IPS-11a (cell line): ENCODE results near the gene TUBG1.
"Not testable (repeated sequence)": the region's sequence is repeated elsewhere in the genome, so short reads cannot be mapped to it uniquely, and the experiment has no call there.

Experiments used
- H3K4me3 ChIP-seq: one replicate; pipeline ENCODE4 v1.5.1; 2013; ENCODE audit warnings: low read depth, low read length, control low read depth

TUBG1 gene

GRCh38 chr17:42621987-42622386, 12.5 kb downstream of the TUBG1 start:
- H3K4me3 ChIP-seq = not testable (repeated sequence)

GRCh38 chr17:42623271-42623670, 13.8 kb downstream of the TUBG1 start:
- H3K4me3 ChIP-seq = no peak overlapping the region

- no peak overlapping the region for H3K4me3 ChIP-seq
Measured at GRCh38 chr17:42623732-42624596, 14.5 kb downstream of the TUBG1 start.

- H3K4me3 ChIP-seq = not testable (repeated sequence)
Measured at GRCh38 chr17:42627032-42627764, 17.7 kb downstream of the TUBG1 start.

GRCh38 chr17:42629411-42630009, 20.0 kb downstream of the TUBG1 start:
- H3K4me3 ChIP-seq = no peak overlapping the region

- no peak overlapping the region for H3K4me3 ChIP-seq
Measured at GRCh38 chr17:42632949-42633444, 23.5 kb downstream of the TUBG1 start.

GRCh38 chr17:42639525-42640113, 30.1 kb downstream of the TUBG1 start:
- no peak overlapping the region for H3K4me3 ChIP-seq

GRCh38 chr17:42640121-42640520, 30.6 kb downstream of the TUBG1 start:
- no peak overlapping the region for H3K4me3 ChIP-seq

- no peak overlapping the region for H3K4me3 ChIP-seq
Measured at GRCh38 chr17:42642336-42642735, 32.9 kb downstream of the TUBG1 start.

GRCh38 chr17:42647778-42648177, 38.3 kb downstream of the TUBG1 start:
- no peak overlapping the region for H3K4me3 ChIP-seq

- H3K4me3 ChIP-seq = no peak overlapping the region
Measured at GRCh38 chr17:42651392-42651791, 41.9 kb downstream of the TUBG1 start.

GRCh38 chr17:42653179-42654124, 44.0 kb downstream of the TUBG1 start:
- peak overlapping the region; percentile 0 for H3K4me3 ChIP-seq

- H3K4me3 ChIP-seq = no peak overlapping the region
Measured at GRCh38 chr17:42655528-42655927, 46.0 kb downstream of the TUBG1 start.

GRCh38 chr17:42657824-42658588, 48.5 kb downstream of the TUBG1 start:
- H3K4me3 ChIP-seq = no peak overlapping the region

GRCh38 chr17:42659079-42659931, 49.8 kb downstream of the TUBG1 start, which contains the start of gene TUBG2:
TUBG2 (plus strand) TSS chr17:42659284; CDS start chr17:42659504, 220 bp downstream.
- H3K4me3 ChIP-seq = peak within 1 kb of the TSS; percentile 79

- H3K4me3 ChIP-seq = peak overlapping the region; percentile 79
Measured at GRCh38 chr17:42659932-42660274, 50.4 kb downstream of the TUBG1 start.

GRCh38 chr17:42660692-42661345, 51.3 kb downstream of the TUBG1 start:
- no peak overlapping the region for H3K4me3 ChIP-seq
